A549 treated with dexamethasone at 1 μM for 4 hours (cell line): ENCODE results near the gene CCL4L2. TPM values are rescaled to one million over a fixed set of nuclear protein-coding genes. Genes with fewer than 3 reads are reported as not detected.

ENCODE experiments used
- total RNA-seq: library from RNA; stranded (reverse); fragments of 200-300 nt; extraction: Qiagen RNA extraction; gene quantifications from 5 replicates; pipeline ENCODE4 v1.2.3, GENCODE V29; 2022

Gene CCL4L2
- 0.18 TPM in 1 of 5 replicates, not detected in the others for total RNA-seq

DNA sequence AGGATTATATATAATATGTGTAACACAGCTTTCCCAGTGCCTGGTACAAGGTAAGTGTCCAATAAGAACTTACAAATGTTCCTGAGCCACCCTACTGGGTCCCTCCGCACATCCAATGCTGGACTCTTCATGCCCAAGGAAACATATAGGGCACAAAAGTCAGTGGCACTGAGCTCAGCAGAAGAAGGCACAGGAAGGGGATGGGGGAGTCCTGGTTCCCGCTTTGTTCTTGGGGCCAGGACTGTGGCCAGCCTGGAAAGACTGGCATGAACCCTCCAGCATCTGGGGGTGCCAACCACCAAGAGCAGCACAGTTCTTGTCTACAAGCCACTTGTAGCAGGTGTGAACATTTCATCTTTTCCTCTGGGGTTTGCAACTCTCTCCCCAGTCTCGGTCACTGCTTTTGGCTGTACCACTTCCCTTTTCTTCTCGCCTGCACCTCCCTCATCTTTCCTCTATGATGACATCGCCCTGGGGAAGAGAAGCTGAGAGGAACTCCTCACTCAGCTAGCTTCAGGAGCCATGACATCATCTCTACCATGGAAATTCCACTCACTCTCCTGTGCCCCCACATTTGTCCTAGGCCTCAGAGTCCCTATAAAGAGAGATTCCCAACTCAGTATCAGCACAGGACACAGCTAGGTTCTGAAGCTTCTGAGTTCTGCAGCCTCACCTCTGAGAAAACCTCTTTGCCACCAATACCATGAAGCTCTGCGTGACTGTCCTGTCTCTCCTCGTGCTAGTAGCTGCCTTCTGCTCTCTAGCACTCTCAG, at the start of gene CCL4L2:
Gene CCL4L2 (plus strand): TSS at position 625 of the 773 bp plus-strand sequence.

GRCh38 chr17:36176536-36176935, 34.3 kb upstream of the CCL4L2 start, which contains the start of gene TBC1D3B:
Gene TBC1D3B (minus strand): TSS chr17:36176636. CDS start chr17:36175050, 1,586 bp downstream.

Other genes with a start within 250 kb of the CCL4L2 start
- gene CCL16, start 229.6 kb upstream of the CCL4L2 start, total RNA-seq: not detected in 5 replicates
- not detected in 5 replicates for gene CCL14, start 224.3 kb upstream of the CCL4L2 start, total RNA-seq
- gene CCL15, start 209.5 kb upstream of the CCL4L2 start, total RNA-seq: 0.13 TPM in 1 of 5 replicates, not detected in the others
- gene CCL23, start 193.1 kb upstream of the CCL4L2 start, total RNA-seq: not detected in 5 replicates
- 0.10 TPM in 1 of 5 replicates, not detected in the others for gene CCL18, start 146.8 kb upstream of the CCL4L2 start, total RNA-seq
- gene CCL3, start 120.9 kb upstream of the CCL4L2 start, total RNA-seq: not detected in 5 replicates
- 0.29 TPM in 1 of 5 replicates, not detected in the others for gene CCL4, start 107.2 kb upstream of the CCL4L2 start, total RNA-seq
- gene TBC1D3B, start 34.4 kb upstream of the CCL4L2 start, total RNA-seq: 1.1 to 4.4 TPM (median 2.6 TPM) in 5 replicates
- gene CCL3L1, start 14.3 kb upstream of the CCL4L2 start, total RNA-seq: not detected in 5 replicates
- 0.06 to 0.27 TPM (median 0.23 TPM) in 4 of 5 replicates, not detected in the other for gene TBC1D3I, start 53.5 kb downstream of the CCL4L2 start, total RNA-seq
- not detected in 5 replicates for gene TBC1D3G, start 112.8 kb downstream of the CCL4L2 start, total RNA-seq
- gene TBC1D3H, start 177.4 kb downstream of the CCL4L2 start, total RNA-seq: not detected in 5 replicates